ENCODE results near the gene FAAH. TPM values are rescaled to one million over a fixed set of nuclear protein-coding genes. Genes with fewer than 3 reads are reported as not detected.

The FAAH gene
- total and polyA plus RNA-seq, 2 of the 13 experiments (the other 11 are each of a cell fraction or from before 2014, with no cell fraction given): 5.4 to 11.0 TPM

- no peak for ATAC-seq
- Histone ChIP-seq H3K79me2 (ENCODE audit: insufficient read depth, low read length) (no peaks in the 10 kb centered on the region), H3K4me1 (ENCODE audit: insufficient read depth, low read length) (peaks cover 9% of the 10 kb centered on the region; the same call in 1 of the 2 replicates), H3K27ac (ENCODE audit: extremely low read length, insufficient read depth, low read length) (no peak overlapping the region), H3K4me2 (ENCODE audit: low read depth, low read length) (no peak overlapping the region), H2AFZ (ENCODE audit: low read length) (no peak overlapping the region), H3K36me3 (replicated peaks in 1 of 2; ENCODE audit: control insufficient read depth in 1 of 2, insufficient read depth in 2 of 2, low read length in 2 of 2) (no peaks in the 10 kb centered on the region), H3K4me3 (replicated peaks in 1 of 3; ENCODE audit: insufficient read depth in 1 of 3, low read depth in 2 of 3, low read length in 3 of 3) (no peak overlapping the region), H3K9ac (ENCODE audit: insufficient read depth, low read depth, low read length) (no peak overlapping the region), H4K20me1 (ENCODE audit: insufficient read depth, low read length) (0 out of 2 replicates have a peak, but pooled peaks cover 2% of the 10 kb centered on the region), H3K27me3 (ENCODE audit: control insufficient read depth in 1 of 2, insufficient read depth in 2 of 2, low read length in 2 of 2) (peaks cover 6 to 8% of the 10 kb centered on the region in 2 experiments; a peak in 2 of 5 replicates), H3K9me3 (ENCODE audit: low read length) (no peaks in the 10 kb centered on the region)
- no peak for DNase-seq (ENCODE audit: low spot score)
- no TSS peak for BruUV-seq (replicated peaks)
- intact Hi-C loops (cut with micrococcal nuclease; ENCODE audit: unreplicated experiment): no loop called here
- ChIA-PET CTCF (ENCODE audit: low intra/inter-chr PET ratio, low total read pairs) (no interaction called here), POLR2A (no interaction called here)
- FAIRE-seq: no peak
- TF ChIP-seq CAMTA2 (CRISPR knock-in tag; IDR thresholded peaks at IDR 0.05; ENCODE audit: borderline replicate concordance): no peak
- no peak for TF ChIP-seq RFX1 (IDR thresholded peaks at IDR 0.05)
- no peak for TF ChIP-seq ATM (IDR thresholded peaks at IDR 0.05; ENCODE audit: borderline replicate concordance)
- no peak for TF ChIP-seq MIER3 (CRISPR knock-in tag; IDR thresholded peaks at IDR 0.05; ENCODE audit: borderline replicate concordance)
- no peak for TF ChIP-seq SRY (CRISPR knock-in tag; IDR thresholded peaks at IDR 0.05)
- TF ChIP-seq ZNF446 (CRISPR knock-in tag; IDR thresholded peaks at IDR 0.05): no peak
- no peak for TF ChIP-seq ARNT (IDR thresholded peaks at IDR 0.05)
- TF ChIP-seq, protein P1, sequence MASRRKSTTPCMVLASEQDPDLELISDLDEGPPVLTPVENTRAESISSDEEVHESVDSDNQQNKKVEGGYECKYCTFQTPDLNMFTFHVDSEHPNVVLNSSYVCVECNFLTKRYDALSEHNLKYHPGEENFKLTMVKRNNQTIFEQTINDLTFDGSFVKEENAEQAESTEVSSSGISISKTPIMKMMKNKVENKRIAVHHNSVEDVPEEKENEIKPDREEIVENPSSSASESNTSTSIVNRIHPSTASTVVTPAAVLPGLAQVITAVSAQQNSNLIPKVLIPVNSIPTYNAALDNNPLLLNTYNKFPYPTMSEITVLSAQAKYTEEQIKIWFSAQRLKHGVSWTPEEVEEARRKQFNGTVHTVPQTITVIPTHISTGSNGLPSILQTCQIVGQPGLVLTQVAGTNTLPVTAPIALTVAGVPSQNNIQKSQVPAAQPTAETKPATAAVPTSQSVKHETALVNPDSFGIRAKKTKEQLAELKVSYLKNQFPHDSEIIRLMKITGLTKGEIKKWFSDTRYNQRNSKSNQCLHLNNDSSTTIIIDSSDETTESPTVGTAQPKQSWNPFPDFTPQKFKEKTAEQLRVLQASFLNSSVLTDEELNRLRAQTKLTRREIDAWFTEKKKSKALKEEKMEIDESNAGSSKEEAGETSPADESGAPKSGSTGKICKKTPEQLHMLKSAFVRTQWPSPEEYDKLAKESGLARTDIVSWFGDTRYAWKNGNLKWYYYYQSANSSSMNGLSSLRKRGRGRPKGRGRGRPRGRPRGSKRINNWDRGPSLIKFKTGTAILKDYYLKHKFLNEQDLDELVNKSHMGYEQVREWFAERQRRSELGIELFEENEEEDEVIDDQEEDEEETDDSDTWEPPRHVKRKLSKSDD (CRISPR knock-in tag; IDR thresholded peaks at IDR 0.05; ENCODE audit: low read depth): no peak
- TF ChIP-seq CBFB (CRISPR knock-in tag; IDR thresholded peaks at IDR 0.05): no peak
- no peak for TF ChIP-seq TFDP1 (CRISPR knock-in tag; IDR thresholded peaks at IDR 0.05; ENCODE audit: borderline replicate concordance)
- TF ChIP-seq ZNF567 (CRISPR knock-in tag; IDR thresholded peaks at IDR 0.05; ENCODE audit: borderline replicate concordance): no peak
- TF ChIP-seq ATF7-NPFF (CRISPR knock-in tag; IDR thresholded peaks at IDR 0.05; ENCODE audit: low read depth): no peak
- in situ Hi-C loops (cut with HindIII; ENCODE audit: extremely low pct_ligation_motif_present, low pct_unique_long_range_greater_than_20kb): no loop called here
- WGBS (ENCODE audit: low lambda C conversion rate): 14% methylated on average over 1 of the region's 6 CpGs
These were observed 44.2 kb downstream of the FAAH start for GRCh38 chr1:46438346-46438745.
